K562 (cell line): Measurements from ENCODE around the gene CHRNB1. TPM values are rescaled to one million over a fixed set of nuclear protein-coding genes. Genes with fewer than 3 reads are reported as not detected.

Experiments
- ATAC-seq: fragments of 200-7000 bp; cut with Tn5 transposase; 3 replicates; pipeline ENCODE4 v1.9.1; 2020; ENCODE audit warnings: moderate library complexity
- BruUV-seq: library from RNA; stranded (reverse); fragments of 400-500 nt; replicated peaks from 2 replicates; lab custom pipeline; 2021; lab: Mats Ljungman, UMichigan
- CTCF ChIA-PET: fragments of 300-600 bp; formaldehyde crosslinking; extraction: SDS; loops from one replicate; lab custom pipeline; 2021; ENCODE audit warnings: low intra/inter-chr PET ratio; lab: Yijun Ruan, JAX
- POLR2A ChIA-PET: fragments of 300-600, 350-650 bp; sonication (Branson Sonifier 250); formaldehyde crosslinking; extraction: SDS; loops from one replicate; lab custom pipeline; 2021; ENCODE audit warnings: antibody characterized with exemption, inconsistent platforms; lab: Yijun Ruan, JAX
- DNase-seq, 4 experiments: peaks; one replicate each; pipeline versions ENCODE4 v3.0.0 to v3.0.0-alpha.2; 2011 to 2018; ENCODE audit warnings: low spot score in 3 of 4, mixed read lengths in 3 of 4; ENCODE audit errors: extremely low read depth in 1 of 4
- FAIRE-seq: peaks from 2 replicates; lab custom pipeline; 2011; peaks lifted over from hg19 to GRCh38; lab: Jason Lieb, UNC
- H2AFZ ChIP-seq: 2 replicates; pipeline ENCODE4 v1.6.0; 2011; ENCODE audit warnings: low read depth, low read length, control low read depth, inconsistent platforms
- H3K27ac ChIP-seq: fragments of 200-600 bp; 3 replicates; pipeline ENCODE4 v1.8.0; 2011; ENCODE audit warnings: low read depth, mild to moderate bottlenecking, control low read depth, inconsistent platforms, low read length, moderate library complexity, mixed read lengths; ENCODE audit errors: extremely low read depth
- H3K27me3 ChIP-seq, 2 experiments: fragments of 300-600 bp in 1 of 2; 2 replicates in 1 of 2; 3 replicates in 1 of 2; pipeline versions ENCODE4 v1.6.0 to v1.8.0; 2011; ENCODE audit warnings: inconsistent platforms in 2 of 2, low read length in 2 of 2, mild to moderate bottlenecking in 1 of 2, mixed read lengths in 1 of 2, moderate library complexity in 1 of 2; ENCODE audit not compliant: control insufficient read depth in 2 of 2, insufficient read depth in 2 of 2
- H3K36me3 ChIP-seq: fragments of 300-600 bp; 3 replicates; pipeline ENCODE4 v1.8.0; 2011; ENCODE audit warnings: mild to moderate bottlenecking, low read length, inconsistent platforms; ENCODE audit not compliant: control insufficient read depth, insufficient read depth
- H3K4me1 ChIP-seq, 2 experiments: fragments of 200-600 bp in 1 of 2; replicated peaks in 1 of 2; 2 replicates in 1 of 2; 3 replicates in 1 of 2; pipeline versions ENCODE4 v1.5.1 to v1.8.0; 2011; ENCODE audit warnings: inconsistent platforms in 2 of 2, low read length in 2 of 2, mild to moderate bottlenecking in 1 of 2, mixed read lengths in 1 of 2, moderate library complexity in 1 of 2; ENCODE audit not compliant: control insufficient read depth in 2 of 2, insufficient read depth in 2 of 2
- H3K4me2 ChIP-seq: 2 replicates; pipeline ENCODE4 v1.6.1; 2011; ENCODE audit warnings: low read length, control low read depth, inconsistent platforms, mixed read lengths; ENCODE audit not compliant: insufficient read depth
- H3K4me3 ChIP-seq: fragments of 200-600 bp; sonication (generic), shearing (Covaris generic); 2 replicates; pipeline ENCODE4 v1.5.1; 2016; ENCODE audit warnings: control low read depth, inconsistent platforms
- H3K79me2 ChIP-seq: fragments of 200-600 bp; 3 replicates; pipeline ENCODE4 v1.8.0; 2011; ENCODE audit warnings: low read length, inconsistent platforms; ENCODE audit not compliant: control insufficient read depth, insufficient read depth
- H3K9ac ChIP-seq, 2 experiments: 2 replicates each; pipeline versions ENCODE4 v1.6.0 to v1.6.1; 2011; ENCODE audit warnings: low read depth in 2 of 2, low read length in 2 of 2, control low read depth in 1 of 2, inconsistent platforms in 1 of 2, mild to moderate bottlenecking in 1 of 2, mixed read lengths in 1 of 2; ENCODE audit not compliant: insufficient read depth in 1 of 2
- H3K9me1 ChIP-seq: one replicate; pipeline ENCODE4 v1.6.0; 2011; ENCODE audit warnings: inconsistent platforms, mild to moderate bottlenecking, low read length, moderate library complexity; ENCODE audit not compliant: control insufficient read depth, insufficient read depth
- H3K9me3 ChIP-seq: replicated peaks from 2 replicates; pipeline ENCODE4 v1.5.1; 2011; ENCODE audit warnings: low read depth, low read length, inconsistent platforms; ENCODE audit not compliant: control insufficient read depth, insufficient read depth
- H4K20me1 ChIP-seq: replicated peaks from 2 replicates; pipeline ENCODE4 v1.6.1; 2011; ENCODE audit warnings: low read length, inconsistent platforms, mixed read lengths; ENCODE audit not compliant: control insufficient read depth, insufficient read depth
- CBFA2T3 ChIP-seq: fragments of 450-650 bp; IDR thresholded peaks from 2 replicates; pipeline ENCODE4 v1.6.1; 2017
- MTA1 ChIP-seq: fragments of 450-650 bp; IDR thresholded peaks from 2 replicates; pipeline ENCODE4 v1.6.1; 2017; ENCODE audit warnings: borderline replicate concordance
- RAD21 ChIP-seq, 2 experiments: fragments of 250-450 bp in 1 of 2; fragments of 450-650 bp in 1 of 2; sonication (Bioruptor Pico) in 1 of 2; formaldehyde crosslinking in 1 of 2; IDR thresholded peaks in 1 of 2; conservative IDR thresholded peaks in 1 of 2; 2 replicates each; pipeline versions ENCODE4 v1.4.0 to v1.8.0; 2020 to 2022; ENCODE audit warnings: mild to moderate bottlenecking in 2 of 2, moderate library complexity in 1 of 2
- SP1 ChIP-seq: sonication (generic); formaldehyde crosslinking; IDR thresholded peaks from 2 replicates; pipeline ENCODE4 v1.8.1; 2022; ENCODE audit warnings: mild to moderate bottlenecking, missing genetic modification reagents
- STAT5A ChIP-seq: IDR thresholded peaks from 2 replicates; pipeline ENCODE4 v1.6.1; 2012; ENCODE audit warnings: low read length, inconsistent platforms, borderline replicate concordance
- ZC3H4 ChIP-seq: sonication (generic); formaldehyde crosslinking; IDR thresholded peaks from 2 replicates; pipeline ENCODE4 v1.9.0; 2021; ENCODE audit warnings: missing genetic modification reagents, borderline replicate concordance
- WGBS: fragments of 100-300 bp; shearing (Covaris generic); methylation state at CpG from one replicate; pipeline ENCODE4 v1.1.6; 2016; ENCODE audit warnings: low coverage, mixed read lengths; ENCODE audit not compliant: insufficient coverage; ENCODE audit errors: missing lambda C conversion rate; 5-methylcytosine and 5-hydroxymethylcytosine counted together
- in situ Hi-C: fragments of 300-500 bp; cut with MboI; formaldehyde crosslinking; loops from 4 replicates; pipeline ENCODE4 v1.15.0; 2018; ENCODE audit warnings: inconsistent platforms, mixed read lengths
- intact Hi-C: fragments of 100-400 bp; cut with micrococcal nuclease; formaldehyde crosslinking; loops from 2 replicates; pipeline ENCODE4 v1.14.2; 2022
- polyA plus RNA-seq, 8 experiments: library from polyadenylated mRNA; depleted of rRNA in 4 of 8; stranded (reverse) in 5 of 8; unstranded in 3 of 8; fragments of >200 nt; fragmentation: Nextera tagmentation in 2 of 8; fragmentation: Illumina TruSeq in 1 of 8; extraction: Ambion mirVana in 2 of 8; extraction: Trizol in 1 of 8; gene quantifications; 2 replicates each; pipeline versions ENCODE4 v1.2.1 to v1.2.3, GENCODE V29; 2011 to 2014; ENCODE audit warnings: inconsistent platforms in 1 of 8, missing spikeins in 1 of 8
- total RNA-seq, 7 experiments: library from RNA; depleted of rRNA in 6 of 7; stranded (reverse); fragments of >200 nt in 6 of 7; fragmentation: Illumina TruSeq in 2 of 7; extraction: Trizol in 2 of 7; gene quantifications; 2 replicates each; pipeline versions ENCODE4 v1.2.1 to v1.2.3, GENCODE V29; 2011 to 2021; ENCODE audit warnings: low replicate concordance in 1 of 7
- TF ChIP-seq, protein P1 (sequence below): fragments of 450-650 bp; formaldehyde crosslinking; IDR thresholded peaks from 2 replicates; pipeline ENCODE4 v1.4.0; 2022; ENCODE audit warnings: missing genetic modification characterization
- TF ChIP-seq, protein P2 (sequence below), 2 experiments: fragments of 450-650 bp; IDR thresholded peaks; 2 replicates each; pipeline ENCODE4 v1.6.1; 2016; ENCODE audit warnings: mild to moderate bottlenecking in 2 of 2, borderline replicate concordance in 1 of 2, low read depth in 1 of 2, moderate library complexity in 1 of 2
- TF ChIP-seq, protein P3 (sequence below): fragments of 450-650 bp; IDR thresholded peaks from 2 replicates; pipeline ENCODE4 v1.6.1; 2016; ENCODE audit warnings: missing biosample characterization, missing genetic modification characterization

CHRNB1 gene
- total and polyA plus RNA-seq, 9 of the 15 experiments (the other 6 are each of a cell fraction or from before 2014, with no cell fraction given): 4.7 to 12.3 (median 6.8) TPM

DNA sequence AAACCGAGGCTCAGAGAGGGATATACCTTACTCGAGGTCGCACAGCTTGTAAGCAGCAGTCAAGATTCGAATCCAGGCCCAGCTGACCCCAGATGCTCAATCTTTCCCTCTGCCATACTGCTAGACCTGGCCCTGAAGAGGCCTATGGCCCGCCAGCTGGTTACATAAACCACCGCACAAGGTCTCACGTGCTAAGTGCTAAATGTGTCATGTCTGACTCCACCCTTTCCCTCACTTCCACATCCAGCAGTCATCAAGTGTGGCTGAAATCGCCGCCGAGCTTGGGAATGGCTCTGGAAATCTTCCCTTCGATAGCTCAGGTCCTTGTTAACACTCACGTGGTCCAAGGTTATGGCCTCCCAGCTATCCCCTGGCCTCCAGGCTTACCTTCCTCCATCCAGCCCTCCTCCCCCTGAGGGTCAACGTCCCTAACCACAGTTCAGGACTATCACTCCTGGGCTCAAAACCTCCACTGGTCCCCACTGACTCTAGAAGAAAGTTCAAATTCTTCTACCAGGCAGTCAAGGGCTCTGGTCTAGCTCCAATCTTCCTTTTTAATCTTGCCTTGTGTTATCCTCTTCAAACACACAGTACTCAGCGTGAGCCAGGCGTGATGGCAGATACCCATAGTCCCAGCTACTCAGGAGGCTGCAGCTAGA, 31.0 kb downstream of the CHRNB1 start:
- Histone ChIP-seq H3K4me1 (peaks cover 37 to 53% of the 10 kb centered on the region in 2 experiments), H3K4me2 (peak overlapping the region; percentile 93)
- no peak for TF ChIP-seq ZC3H4
- TF ChIP-seq, protein P1, sequence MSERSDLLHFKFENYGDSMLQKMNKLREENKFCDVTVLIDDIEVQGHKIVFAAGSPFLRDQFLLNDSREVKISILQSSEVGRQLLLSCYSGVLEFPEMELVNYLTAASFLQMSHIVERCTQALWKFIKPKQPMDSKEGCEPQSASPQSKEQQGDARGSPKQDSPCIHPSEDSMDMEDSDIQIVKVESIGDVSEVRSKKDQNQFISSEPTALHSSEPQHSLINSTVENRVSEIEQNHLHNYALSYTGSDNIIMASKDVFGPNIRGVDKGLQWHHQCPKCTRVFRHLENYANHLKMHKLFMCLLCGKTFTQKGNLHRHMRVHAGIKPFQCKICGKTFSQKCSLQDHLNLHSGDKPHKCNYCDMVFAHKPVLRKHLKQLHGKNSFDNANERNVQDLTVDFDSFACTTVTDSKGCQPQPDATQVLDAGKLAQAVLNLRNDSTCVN (CRISPR knock-in tag): no peak
- TF ChIP-seq CBFA2T3: peak; percentile 85
- no peak for TF ChIP-seq RAD21 (CRISPR knock-in tag; conservative IDR thresholded peaks at IDR 0.05 in 1 of 2, IDR thresholded peaks at IDR 0.05 in 1 of 2)
- 0 out of 2 replicates have a peak, but pooled peaks have one; percentile 32 for TF ChIP-seq MTA1
- 0 out of 2 replicates have a peak, but pooled peaks have one; percentile 37 for TF ChIP-seq SP1 (CRISPR knock-in tag)
- TF ChIP-seq, protein P2, sequence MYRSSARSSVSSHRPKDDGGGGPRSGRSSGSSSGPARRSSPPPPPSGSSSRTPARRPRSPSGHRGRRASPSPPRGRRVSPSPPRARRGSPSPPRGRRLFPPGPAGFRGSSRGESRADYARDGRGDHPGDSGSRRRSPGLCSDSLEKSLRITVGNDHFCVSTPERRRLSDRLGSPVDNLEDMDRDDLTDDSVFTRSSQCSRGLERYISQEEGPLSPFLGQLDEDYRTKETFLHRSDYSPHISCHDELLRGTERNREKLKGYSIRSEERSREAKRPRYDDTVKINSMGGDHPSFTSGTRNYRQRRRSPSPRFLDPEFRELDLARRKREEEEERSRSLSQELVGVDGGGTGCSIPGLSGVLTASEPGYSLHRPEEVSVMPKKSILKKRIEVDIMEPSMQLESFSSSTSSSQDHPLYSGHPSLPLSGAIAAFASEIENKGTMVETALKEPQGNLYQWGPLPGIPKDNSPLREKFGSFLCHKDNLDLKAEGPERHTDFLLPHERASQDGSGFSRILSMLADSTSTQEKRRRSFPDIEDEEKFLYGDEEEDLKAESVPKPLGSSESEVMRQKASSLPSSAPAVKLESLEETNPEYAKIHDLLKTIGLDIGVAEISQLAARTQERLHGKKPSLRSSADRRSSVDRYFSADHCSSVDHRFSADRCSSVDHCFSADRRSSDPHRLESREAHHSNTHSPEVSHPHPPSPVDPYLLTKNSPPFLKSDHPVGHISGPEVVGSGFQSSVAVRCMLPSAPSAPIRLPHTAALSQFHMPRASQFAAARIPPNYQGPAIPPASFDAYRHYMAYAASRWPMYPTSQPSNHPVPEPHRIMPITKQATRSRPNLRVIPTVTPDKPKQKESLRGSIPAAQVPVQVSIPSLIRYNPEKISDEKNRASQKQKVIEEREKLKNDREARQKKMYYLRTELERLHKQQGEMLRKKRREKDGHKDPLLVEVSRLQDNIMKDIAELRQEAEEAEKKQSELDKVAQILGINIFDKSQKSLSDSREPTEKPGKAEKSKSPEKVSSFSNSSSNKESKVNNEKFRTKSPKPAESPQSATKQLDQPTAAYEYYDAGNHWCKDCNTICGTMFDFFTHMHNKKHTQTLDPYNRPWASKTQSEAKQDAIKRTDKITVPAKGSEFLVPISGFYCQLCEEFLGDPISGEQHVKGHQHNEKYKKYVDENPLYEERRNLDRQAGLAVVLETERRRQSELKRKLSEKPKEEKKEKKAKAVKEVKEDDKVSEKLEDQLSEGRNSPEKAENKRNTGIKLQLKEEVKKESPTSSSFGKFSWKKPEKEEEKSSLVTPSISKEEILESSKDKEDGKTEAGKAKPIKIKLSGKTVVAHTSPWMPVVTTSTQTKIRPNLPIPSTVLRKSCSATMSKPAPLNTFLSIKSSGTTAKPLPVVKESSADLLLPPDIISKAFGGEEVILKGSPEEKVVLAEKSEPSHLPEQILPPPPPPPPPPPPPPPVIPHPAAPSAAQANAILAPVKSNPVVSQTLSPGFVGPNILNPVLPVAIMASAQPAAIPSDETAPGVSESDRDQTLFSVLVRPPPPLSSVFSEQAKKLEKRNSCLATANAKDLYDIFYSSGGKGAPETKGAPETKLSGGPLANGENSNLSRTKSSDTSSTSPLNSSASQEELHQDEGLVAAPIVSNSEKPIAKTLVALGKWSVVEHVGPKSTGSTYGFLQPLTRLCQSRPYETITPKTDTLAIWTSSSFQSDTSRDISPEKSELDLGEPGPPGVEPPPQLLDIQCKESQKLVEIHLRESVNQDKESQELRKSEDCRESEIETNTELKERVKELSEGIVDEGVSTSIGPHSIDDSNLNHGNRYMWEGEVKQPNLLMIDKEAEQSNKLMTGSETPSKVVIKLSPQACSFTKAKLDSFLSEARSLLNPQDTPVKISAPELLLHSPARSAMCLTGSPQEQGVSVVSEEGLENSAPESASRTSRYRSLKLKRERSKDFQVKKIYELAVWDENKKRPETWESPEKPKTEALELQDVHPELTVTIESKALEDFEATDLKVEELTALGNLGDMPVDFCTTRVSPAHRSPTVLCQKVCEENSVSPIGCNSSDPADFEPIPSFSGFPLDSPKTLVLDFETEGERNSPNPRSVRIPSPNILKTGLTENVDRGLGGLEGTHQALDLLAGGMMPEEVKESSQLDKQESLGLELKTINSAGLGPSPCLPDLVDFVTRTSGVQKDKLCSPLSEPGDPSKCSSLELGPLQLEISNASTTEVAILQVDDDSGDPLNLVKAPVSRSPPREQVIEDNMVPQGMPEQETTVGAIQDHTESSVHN (IDR thresholded peaks at IDR 0.05; ENCODE audit: borderline replicate concordance in 1 of 2, low read depth in 1 of 2): peak in 1 of 2 experiments; percentile 48; a peak in 1 of 4 replicates
- peak; percentile 57; the same call in 1 of the 2 replicates for TF ChIP-seq STAT5A
- TF ChIP-seq, protein P3, sequence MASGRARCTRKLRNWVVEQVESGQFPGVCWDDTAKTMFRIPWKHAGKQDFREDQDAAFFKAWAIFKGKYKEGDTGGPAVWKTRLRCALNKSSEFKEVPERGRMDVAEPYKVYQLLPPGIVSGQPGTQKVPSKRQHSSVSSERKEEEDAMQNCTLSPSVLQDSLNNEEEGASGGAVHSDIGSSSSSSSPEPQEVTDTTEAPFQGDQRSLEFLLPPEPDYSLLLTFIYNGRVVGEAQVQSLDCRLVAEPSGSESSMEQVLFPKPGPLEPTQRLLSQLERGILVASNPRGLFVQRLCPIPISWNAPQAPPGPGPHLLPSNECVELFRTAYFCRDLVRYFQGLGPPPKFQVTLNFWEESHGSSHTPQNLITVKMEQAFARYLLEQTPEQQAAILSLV (tag): no peak

More for the DNA sequence above, 31.0 kb downstream of the CHRNB1 start:
- Histone ChIP-seq H3K9ac (peak overlapping the region; percentile 53 to 83; a peak in 3 of 4 replicates), H3K9me1 (no peaks in the 10 kb centered on the region), H4K20me1 (0 out of 2 replicates have a peak, but pooled peaks cover 13% of the 10 kb centered on the region), H3K79me2 (peaks cover 86% of the 10 kb centered on the region), H3K9me3 (no peaks in the 10 kb centered on the region), H3K36me3 (no peaks in the 10 kb centered on the region; the same call in 1 of the 3 replicates), H3K27ac (peak overlapping the region; percentile 92), H3K4me3 (no peak overlapping the region), H2AFZ (peak overlapping the region; percentile 60), H3K27me3 (no peaks in the 10 kb centered on the region)
- FAIRE-seq (peak; percentile 96), ATAC-seq (peak; percentile 72), DNase-seq (peak in 3 of 4 experiments; percentile 39 to 80 (median 66))
- 12% methylated on average over 15 of the region's 15 CpGs for whole genome bisulfite sequencing
- intact Hi-C loops: no loop called here
- in situ Hi-C loops: no loop called here
- BruUV-seq: no TSS peak
- ChIA-PET POLR2A (interaction anchor here (0.6 to 2.6 kb wide), 9 partner anchors 9 to 254 kb away, joined by 3 to 13 read pairs (median 6); partner anchors contain the start of genes POLR2A and SPEM2), CTCF (no interaction called here)
